GM21723 (cell line): Measurements from ENCODE around the gene SCUBE3.

ENCODE experiments used
- ATAC-seq: cut with Tn5 transposase; IDR thresholded peaks from one replicate; pipeline ENCODE4 v1.9.1; 2021; ENCODE audit warnings: mild to moderate bottlenecking, moderate library complexity; ENCODE audit not compliant: unreplicated experiment

SCUBE3 gene

DNA sequence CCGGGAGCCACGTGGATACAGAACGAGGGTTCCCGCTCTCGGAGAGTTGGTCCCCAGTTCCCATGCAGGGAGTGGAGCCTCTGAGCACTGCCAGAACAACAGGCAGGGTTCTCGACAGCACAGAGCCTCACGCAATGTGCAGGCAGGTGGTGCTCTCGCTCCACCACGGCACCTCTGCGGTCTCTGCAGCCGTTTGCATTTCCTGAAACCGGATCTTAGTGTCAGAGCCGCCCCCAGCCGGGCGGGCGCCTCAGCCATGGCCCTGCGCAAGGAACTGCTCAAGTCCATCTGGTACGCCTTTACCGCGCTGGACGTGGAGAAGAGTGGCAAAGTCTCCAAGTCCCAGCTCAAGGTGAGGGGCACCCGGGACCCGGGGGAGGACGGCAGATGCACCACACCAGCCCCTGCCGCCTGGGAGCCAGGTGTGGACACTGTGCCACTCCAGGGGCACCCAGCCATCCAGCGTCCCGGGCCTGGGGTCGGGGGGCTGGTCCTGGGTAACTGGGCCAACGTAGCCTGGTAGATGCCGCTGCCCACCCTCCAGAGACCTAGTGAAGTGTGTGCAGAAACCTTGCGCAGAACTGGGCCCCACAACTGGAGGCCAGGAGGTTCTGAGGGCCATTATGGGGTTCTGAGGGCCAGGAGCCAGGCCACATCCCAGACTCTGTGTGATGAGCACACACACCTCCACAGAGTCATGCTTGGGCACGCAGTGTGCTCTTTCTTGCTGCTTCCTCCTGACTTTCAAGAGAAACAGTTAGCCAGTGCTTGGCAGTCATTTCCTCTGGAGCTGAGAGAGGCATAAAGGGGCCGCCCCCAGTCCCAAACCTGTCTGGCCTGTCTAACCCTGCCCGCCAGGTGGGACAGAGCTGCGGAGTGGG is 84.1 kb downstream of the SCUBE3 start, which contains the start of gene DEF6:
Gene DEF6 (plus strand): TSS at position 218 of the 881 bp plus-strand sequence. CDS start 39 bp downstream, at position 257.
- peak; percentile 74 for ATAC-seq

- no peak for ATAC-seq
Observed at GRCh38 chr6:35298625-35299140, 84.9 kb downstream of the SCUBE3 start.

DNA sequence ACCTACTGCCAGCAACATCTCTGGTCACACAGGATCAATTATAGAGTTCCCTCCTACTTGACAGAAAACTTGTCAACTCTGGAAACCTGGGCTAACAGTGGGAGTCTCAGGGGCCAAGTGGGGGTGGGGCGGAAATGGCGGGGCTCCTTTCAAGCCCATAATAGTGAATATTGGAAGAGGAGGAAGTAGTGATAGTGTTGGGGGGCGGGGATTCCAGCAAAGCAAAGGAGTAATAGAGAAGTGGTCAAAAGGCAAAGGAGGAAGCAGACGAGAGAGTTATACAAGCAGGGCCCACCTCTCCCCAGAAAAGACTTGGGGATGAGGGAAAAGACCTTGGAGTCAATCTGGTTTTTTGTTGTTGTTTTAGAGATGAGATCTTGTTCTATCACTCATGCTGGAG is 85.9 kb downstream of the SCUBE3 start:
- ATAC-seq = no peak

DNA sequence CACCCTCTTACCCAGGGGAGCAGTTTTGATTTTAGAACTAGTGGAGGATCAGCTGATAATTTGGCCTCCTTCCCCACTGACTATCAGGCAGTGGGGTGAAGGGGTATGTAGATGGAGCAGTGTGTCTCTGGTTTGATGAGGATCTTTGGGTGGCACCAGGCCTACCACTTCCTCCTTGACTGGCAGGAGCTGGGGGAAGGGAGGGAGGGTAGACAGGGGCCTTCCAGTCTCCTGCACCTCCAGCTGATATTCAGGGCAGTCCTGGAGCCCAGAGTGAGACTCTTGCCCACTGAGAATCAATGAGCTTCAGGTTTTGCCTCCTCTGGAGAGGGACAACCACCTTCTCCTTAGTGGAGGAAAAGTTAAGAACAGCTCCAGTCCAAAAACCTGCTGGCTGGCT is 87.1 kb downstream of the SCUBE3 start:
- no peak for ATAC-seq
